Chondrocyte (in vitro differentiated cells): ENCODE measurements around the gene SYNJ2. TPM values are rescaled to one million over a fixed set of nuclear protein-coding genes. Genes with fewer than 3 reads are reported as not detected.

Experiments used
- DNase-seq: peaks from one replicate; pipeline ENCODE4 v3.0.0; 2021; ENCODE audit warnings: mixed read lengths, low spot score
- H3K27ac Mint-ChIP-seq: one replicate; pipeline ENCODE4 v1.8.0; 2021; ENCODE audit warnings: mild to moderate bottlenecking, moderate library complexity, mixed read lengths; ENCODE audit not compliant: unreplicated experiment
- H3K27me3 Mint-ChIP-seq: 2 replicates; pipeline ENCODE4 v1.8.0; 2021; ENCODE audit warnings: low read depth, mixed read lengths
- H3K36me3 Mint-ChIP-seq: 2 replicates; pipeline ENCODE4 v1.8.0; 2021; ENCODE audit warnings: low read depth, mixed read lengths
- H3K4me1 Mint-ChIP-seq: 2 replicates; pipeline ENCODE4 v1.8.0; 2021; ENCODE audit warnings: low read depth, mild to moderate bottlenecking, mixed read lengths
- H3K4me3 Mint-ChIP-seq: one replicate; pipeline ENCODE4 v1.8.0; 2021; ENCODE audit warnings: mild to moderate bottlenecking, moderate library complexity, mixed read lengths; ENCODE audit not compliant: unreplicated experiment
- H3K9me3 Mint-ChIP-seq: 2 replicates; pipeline ENCODE4 v1.8.0; 2021; ENCODE audit warnings: low read depth, mixed read lengths
- CTCF ChIP-seq: fragments of 200-600 bp; sonication (generic); IDR thresholded peaks from 2 replicates; pipeline ENCODE4 v1.5.0; 2021; ENCODE audit warnings: antibody characterized with exemption, mild to moderate bottlenecking, moderate library complexity
- total RNA-seq: library from RNA; stranded (reverse); gene quantifications from 3 replicates; pipeline ENCODE4 v1.2.1, GENCODE V29; 2021

Gene SYNJ2
- total RNA-seq, 1 donor from 2014 or later, result 53.1 TPM

- Mint-ChIP-seq H3K27ac (no peak overlapping the region), H3K27me3 (no peaks in the 10 kb centered on the region), H3K36me3 (peaks cover 11% of the 10 kb centered on the region), H3K4me3 (no peak overlapping the region), H3K4me1 (peaks cover 5% of the 10 kb centered on the region), H3K9me3 (peaks cover 34% of the 10 kb centered on the region)
- TF ChIP-seq CTCF, result no peak
- DNase-seq, result no peak
Observed at GRCh38 chr6:157953580-157954091, 28.0 kb upstream of the SYNJ2 start.

- Mint-ChIP-seq H3K4me1 (peaks cover 5% of the 10 kb centered on the region), H3K9me3 (peaks cover 34% of the 10 kb centered on the region), H3K4me3 (no peak overlapping the region), H3K36me3 (peaks cover 11% of the 10 kb centered on the region), H3K27me3 (no peaks in the 10 kb centered on the region), H3K27ac (no peak overlapping the region)
- DNase-seq, result no peak
- TF ChIP-seq CTCF, result no peak
Observed at GRCh38 chr6:157954150-157955117, 27.2 kb upstream of the SYNJ2 start.

- no peak for TF ChIP-seq CTCF
- no peak overlapping the region for H3K27ac Mint-ChIP-seq
- peaks cover 27% of the 10 kb centered on the region for H3K9me3 Mint-ChIP-seq
- H3K36me3 Mint-ChIP-seq, result peaks cover 14% of the 10 kb centered on the region
- H3K4me3 Mint-ChIP-seq, result no peak overlapping the region
- H3K4me1 Mint-ChIP-seq, result peaks cover 6% of the 10 kb centered on the region
- no peaks in the 10 kb centered on the region for H3K27me3 Mint-ChIP-seq
- no peak for DNase-seq
Observed at GRCh38 chr6:157955675-157956074, 26.0 kb upstream of the SYNJ2 start.

GRCh38 chr6:157956171-157956730 is 25.4 kb upstream of the SYNJ2 start:
- no peak for TF ChIP-seq CTCF
- Mint-ChIP-seq H3K36me3 (peaks cover 14% of the 10 kb centered on the region), H3K4me3 (no peak overlapping the region), H3K27me3 (no peaks in the 10 kb centered on the region), H3K4me1 (peaks cover 12% of the 10 kb centered on the region), H3K9me3 (peaks cover 23% of the 10 kb centered on the region), H3K27ac (no peak overlapping the region)
- DNase-seq, result no peak

GRCh38 chr6:157959451-157960227 is 22.0 kb upstream of the SYNJ2 start:
- Mint-ChIP-seq H3K27me3 (no peaks in the 10 kb centered on the region), H3K36me3 (peaks cover 14% of the 10 kb centered on the region), H3K4me3 (no peak overlapping the region), H3K4me1 (peaks cover 38% of the 10 kb centered on the region), H3K27ac (peak overlapping the region; percentile 36), H3K9me3 (peaks cover 23% of the 10 kb centered on the region)
- TF ChIP-seq CTCF, result no peak
- DNase-seq, result no peak
